VCaP (cell line): ENCODE results near the gene CCDC192.

Experiments
- H3K27ac ChIP-seq: fragments of 450-650 bp; 2 replicates; pipeline ENCODE4 v1.5.1; 2017
- TF ChIP-seq, protein P1 (sequence below): fragments of 450-650 bp; conservative IDR thresholded peaks from 2 replicates; pipeline ENCODE4 v1.5.1; 2017; ENCODE audit warnings: mild to moderate bottlenecking, moderate library complexity

Gene CCDC192

DNA sequence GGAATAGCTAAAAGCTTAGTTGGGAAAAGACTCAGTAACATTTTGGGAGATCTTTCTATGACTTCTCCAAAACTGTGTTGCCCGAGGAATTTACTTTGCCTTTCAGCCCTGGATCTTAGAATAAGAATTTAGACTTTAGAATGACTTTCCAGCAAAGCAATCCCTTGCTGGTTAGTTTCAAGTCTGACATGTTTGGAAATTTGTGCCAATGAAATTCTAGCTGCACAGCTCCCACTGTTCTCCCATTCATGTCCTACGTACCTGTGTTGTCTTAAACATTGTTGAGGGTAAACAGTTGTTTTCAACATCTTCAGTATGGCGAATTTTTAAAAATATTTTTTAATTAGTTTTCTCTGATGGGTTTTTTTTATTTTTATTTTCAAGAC is 111.4 kb downstream of the CCDC192 start:
- H3K27ac ChIP-seq, result no peak overlapping the region
- TF ChIP-seq, protein P1, sequence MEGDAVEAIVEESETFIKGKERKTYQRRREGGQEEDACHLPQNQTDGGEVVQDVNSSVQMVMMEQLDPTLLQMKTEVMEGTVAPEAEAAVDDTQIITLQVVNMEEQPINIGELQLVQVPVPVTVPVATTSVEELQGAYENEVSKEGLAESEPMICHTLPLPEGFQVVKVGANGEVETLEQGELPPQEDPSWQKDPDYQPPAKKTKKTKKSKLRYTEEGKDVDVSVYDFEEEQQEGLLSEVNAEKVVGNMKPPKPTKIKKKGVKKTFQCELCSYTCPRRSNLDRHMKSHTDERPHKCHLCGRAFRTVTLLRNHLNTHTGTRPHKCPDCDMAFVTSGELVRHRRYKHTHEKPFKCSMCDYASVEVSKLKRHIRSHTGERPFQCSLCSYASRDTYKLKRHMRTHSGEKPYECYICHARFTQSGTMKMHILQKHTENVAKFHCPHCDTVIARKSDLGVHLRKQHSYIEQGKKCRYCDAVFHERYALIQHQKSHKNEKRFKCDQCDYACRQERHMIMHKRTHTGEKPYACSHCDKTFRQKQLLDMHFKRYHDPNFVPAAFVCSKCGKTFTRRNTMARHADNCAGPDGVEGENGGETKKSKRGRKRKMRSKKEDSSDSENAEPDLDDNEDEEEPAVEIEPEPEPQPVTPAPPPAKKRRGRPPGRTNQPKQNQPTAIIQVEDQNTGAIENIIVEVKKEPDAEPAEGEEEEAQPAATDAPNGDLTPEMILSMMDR, result no peak

DNA sequence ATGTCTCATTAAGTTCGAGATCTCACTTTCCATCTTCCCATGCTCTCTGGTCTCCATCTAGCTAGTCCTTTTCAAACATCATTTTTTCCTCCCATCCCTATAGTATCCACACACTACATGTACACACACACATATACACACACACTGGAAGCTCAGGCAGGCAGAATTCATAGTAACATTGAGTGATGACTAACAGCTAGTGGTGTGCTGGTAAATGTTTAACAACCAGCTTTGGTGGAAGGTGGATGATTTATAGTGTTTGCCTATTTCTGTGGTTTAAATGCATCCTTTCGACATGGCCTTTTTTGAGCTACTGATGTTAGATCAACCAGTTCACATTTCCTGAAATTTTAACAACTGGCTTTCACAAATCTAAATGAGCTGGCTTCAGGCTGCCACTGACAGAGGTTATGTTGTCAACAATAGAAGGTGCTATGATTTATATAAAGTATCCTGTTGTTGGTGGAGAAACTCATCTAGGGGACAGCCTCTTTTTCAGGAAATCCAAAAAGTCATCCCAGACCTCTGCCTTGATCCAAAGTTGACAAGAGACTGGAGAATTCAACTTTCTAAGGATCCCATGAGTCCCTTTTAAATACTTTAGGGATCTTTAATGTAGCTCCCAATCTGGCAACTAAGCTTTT is 117.8 kb downstream of the CCDC192 start:
- TF ChIP-seq, protein P1, result no peak
- H3K27ac ChIP-seq, result peak overlapping the region; percentile 60

DNA sequence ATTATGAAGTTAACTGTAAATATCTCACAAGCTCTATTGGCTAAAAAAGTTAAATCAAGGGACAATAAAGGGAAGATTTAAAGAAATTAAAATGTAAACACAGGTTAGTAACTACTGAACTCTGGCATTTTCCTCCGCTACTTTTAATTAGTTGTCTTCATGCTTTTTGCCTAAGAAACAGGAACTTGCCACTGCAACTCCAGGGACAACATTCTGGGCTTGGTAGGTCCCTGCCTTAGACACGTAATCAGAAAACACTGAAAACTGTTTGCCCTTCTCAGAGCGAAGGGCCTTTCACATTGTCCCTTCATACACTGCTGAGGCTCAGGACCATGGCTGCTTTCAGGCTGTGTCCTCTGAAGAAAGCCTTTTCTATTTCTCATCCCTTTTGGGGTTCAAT is 118.7 kb downstream of the CCDC192 start:
- H3K27ac ChIP-seq, result peak overlapping the region; percentile 60
- TF ChIP-seq, protein P1, result no peak

DNA sequence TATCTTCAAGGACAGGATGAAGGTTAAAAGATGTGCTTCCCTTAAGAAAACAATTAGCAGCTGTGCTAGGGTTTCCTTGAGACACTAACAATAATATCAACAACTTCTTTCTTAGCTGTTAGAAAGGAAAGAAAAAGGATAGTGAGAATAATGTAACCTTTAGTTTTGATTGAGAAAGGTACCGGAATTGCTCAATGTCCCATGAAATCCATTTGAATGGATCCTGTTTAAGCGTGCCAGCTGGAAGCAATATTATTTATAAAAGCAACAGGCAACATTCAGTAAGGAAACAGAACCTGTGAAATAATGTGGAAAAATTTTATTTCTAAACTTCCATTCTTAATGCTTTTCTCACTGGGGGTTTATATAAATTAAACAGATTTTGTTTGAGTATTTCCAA is 120.9 kb downstream of the CCDC192 start:
- TF ChIP-seq, protein P1, result no peak
- H3K27ac ChIP-seq, result no peak overlapping the region

DNA sequence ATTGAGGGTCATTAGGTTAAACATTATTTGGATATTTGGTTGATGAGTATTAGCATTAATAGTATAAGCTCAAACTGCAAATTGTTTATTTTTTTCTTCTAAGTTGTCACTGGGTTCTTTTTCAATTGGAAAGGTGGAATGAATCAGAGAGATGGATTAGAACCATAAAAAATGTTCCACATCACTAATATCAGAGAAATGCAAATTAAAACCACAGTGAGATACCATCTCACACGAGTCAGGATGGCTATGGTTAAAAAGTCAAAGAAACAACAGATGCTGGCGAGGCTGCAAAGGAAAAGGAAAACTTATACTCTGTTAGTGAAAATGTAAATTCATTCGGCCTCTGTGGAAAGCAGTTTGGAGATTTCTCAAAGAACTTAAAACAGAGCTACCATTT is 122.8 kb downstream of the CCDC192 start:
- H3K27ac ChIP-seq, result peak overlapping the region; percentile 83; the same call in 1 of the 2 replicates
- TF ChIP-seq, protein P1, result no peak

DNA sequence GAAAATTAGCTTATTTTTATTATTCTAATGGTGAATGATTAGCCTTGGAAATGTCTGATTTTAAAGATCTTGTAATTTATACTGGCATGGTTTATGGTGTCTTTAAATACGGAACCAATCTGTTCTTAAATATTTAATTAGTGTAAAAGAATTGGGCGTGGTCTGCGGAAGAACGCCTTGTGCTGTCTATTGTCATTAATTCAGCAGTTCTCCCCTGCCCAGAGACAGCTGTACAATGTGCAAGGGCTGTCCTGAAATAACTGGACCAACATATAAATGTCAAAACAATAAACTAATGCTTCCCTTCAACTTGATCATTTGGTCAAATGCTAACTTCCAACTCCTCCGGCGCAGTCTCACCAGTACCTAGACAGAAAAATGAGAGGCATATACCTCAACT is 124.3 kb downstream of the CCDC192 start:
- TF ChIP-seq, protein P1, result no peak
- peak overlapping the region; percentile 83 for H3K27ac ChIP-seq

DNA sequence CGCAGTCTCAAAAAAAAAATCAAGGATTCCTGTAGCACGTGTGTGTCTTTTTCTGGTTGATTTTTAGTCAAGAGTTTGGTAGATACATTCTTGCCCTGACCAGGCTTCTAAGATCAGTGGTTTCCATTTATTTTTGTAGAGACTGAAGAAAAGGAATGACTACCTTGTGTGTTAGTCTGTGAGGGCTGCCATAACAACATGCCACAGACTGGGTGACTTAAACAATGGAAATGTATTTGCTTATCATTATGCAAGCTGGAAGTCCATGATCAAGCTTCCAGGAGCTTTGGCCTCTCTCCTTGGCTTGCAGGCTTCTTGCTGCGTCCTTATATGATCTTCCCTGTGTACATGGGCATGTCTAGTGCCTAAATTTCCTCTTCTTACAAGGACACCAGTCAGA is 127.0 kb downstream of the CCDC192 start:
- no peak overlapping the region for H3K27ac ChIP-seq
- TF ChIP-seq, protein P1, result no peak
